HepG2 (cell line): ENCODE measurements around the gene FGF19.

ENCODE experiments used
- TF ChIP-seq, protein P1 (sequence below): sonication (generic); formaldehyde crosslinking; IDR thresholded peaks from 2 replicates; pipeline ENCODE4 v1.5.0; 2020; ENCODE audit warnings: mild to moderate bottlenecking, missing genetic modification reagents, moderate library complexity
- TF ChIP-seq, protein P2 (sequence below): sonication (generic); formaldehyde crosslinking; IDR thresholded peaks from 2 replicates; pipeline ENCODE4 v1.5.0; 2020; ENCODE audit warnings: missing genetic modification reagents

DNA sequence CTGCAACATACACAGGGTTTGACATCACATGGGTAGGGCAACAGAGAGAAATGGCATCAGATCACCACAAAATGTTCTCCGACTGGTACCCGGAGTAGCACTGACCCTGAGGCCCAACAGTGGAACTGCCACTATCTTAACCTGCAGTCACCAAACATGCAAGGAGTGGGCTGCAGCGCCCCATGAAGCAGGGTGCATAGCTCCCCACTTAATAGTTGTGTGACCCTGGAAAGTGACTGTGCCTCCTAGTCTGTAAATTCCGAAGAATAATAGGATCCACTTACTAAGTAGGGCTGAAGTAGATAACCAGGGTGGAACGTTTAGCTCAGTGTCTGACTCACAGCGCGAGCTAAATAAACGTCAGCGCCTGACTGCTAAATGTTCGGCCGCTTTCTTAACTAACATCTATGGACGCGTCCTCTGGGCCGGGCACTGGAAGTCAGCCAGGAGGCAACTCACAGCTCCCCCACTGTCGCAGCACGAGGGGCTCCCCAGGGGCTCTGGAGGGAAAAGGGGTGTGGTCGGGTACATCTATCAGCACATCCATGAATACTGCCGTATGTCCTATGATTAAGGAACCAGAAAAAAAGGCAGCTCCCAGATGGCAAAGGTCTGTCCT is 29.4 kb downstream of the FGF19 start:
- TF ChIP-seq, protein P1, sequence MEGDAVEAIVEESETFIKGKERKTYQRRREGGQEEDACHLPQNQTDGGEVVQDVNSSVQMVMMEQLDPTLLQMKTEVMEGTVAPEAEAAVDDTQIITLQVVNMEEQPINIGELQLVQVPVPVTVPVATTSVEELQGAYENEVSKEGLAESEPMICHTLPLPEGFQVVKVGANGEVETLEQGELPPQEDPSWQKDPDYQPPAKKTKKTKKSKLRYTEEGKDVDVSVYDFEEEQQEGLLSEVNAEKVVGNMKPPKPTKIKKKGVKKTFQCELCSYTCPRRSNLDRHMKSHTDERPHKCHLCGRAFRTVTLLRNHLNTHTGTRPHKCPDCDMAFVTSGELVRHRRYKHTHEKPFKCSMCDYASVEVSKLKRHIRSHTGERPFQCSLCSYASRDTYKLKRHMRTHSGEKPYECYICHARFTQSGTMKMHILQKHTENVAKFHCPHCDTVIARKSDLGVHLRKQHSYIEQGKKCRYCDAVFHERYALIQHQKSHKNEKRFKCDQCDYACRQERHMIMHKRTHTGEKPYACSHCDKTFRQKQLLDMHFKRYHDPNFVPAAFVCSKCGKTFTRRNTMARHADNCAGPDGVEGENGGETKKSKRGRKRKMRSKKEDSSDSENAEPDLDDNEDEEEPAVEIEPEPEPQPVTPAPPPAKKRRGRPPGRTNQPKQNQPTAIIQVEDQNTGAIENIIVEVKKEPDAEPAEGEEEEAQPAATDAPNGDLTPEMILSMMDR (CRISPR knock-in tag), result no peak
- TF ChIP-seq, protein P2, sequence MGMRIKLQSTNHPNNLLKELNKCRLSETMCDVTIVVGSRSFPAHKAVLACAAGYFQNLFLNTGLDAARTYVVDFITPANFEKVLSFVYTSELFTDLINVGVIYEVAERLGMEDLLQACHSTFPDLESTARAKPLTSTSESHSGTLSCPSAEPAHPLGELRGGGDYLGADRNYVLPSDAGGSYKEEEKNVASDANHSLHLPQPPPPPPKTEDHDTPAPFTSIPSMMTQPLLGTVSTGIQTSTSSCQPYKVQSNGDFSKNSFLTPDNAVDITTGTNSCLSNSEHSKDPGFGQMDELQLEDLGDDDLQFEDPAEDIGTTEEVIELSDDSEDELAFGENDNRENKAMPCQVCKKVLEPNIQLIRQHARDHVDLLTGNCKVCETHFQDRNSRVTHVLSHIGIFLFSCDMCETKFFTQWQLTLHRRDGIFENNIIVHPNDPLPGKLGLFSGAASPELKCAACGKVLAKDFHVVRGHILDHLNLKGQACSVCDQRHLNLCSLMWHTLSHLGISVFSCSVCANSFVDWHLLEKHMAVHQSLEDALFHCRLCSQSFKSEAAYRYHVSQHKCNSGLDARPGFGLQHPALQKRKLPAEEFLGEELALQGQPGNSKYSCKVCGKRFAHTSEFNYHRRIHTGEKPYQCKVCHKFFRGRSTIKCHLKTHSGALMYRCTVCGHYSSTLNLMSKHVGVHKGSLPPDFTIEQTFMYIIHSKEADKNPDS (CRISPR knock-in tag), result no peak
